HepG2 (cell line): ENCODE measurements around the gene USP43. TPM values are rescaled to one million over a fixed set of nuclear protein-coding genes. Genes with fewer than 3 reads are reported as not detected.

Source experiments
- ATAC-seq: fragments of 200-7000 bp; cut with Tn5 transposase; 3 replicates; pipeline ENCODE4 v1.9.1; 2020; ENCODE audit warnings: mild to moderate bottlenecking, moderate library complexity
- BruUV-seq: library from RNA; stranded (reverse); fragments of 400-500 nt; replicated peaks from 2 replicates; lab custom pipeline; 2021; lab: Mats Ljungman, UMichigan
- CTCF ChIA-PET: fragments of 300-600 bp; formaldehyde crosslinking; extraction: SDS; loops from one replicate; lab custom pipeline; 2021; ENCODE audit warnings: low total read pairs, inconsistent platforms, low intra/inter-chr PET ratio; lab: Yijun Ruan, JAX
- POLR2A ChIA-PET: fragments of 350-600 bp; sonication (Branson Sonifier 250); formaldehyde crosslinking; loops from one replicate; lab custom pipeline; 2020; ENCODE audit warnings: antibody characterized with exemption, inconsistent platforms; lab: Yijun Ruan, JAX
- DNase-seq: peaks from one replicate; pipeline ENCODE4 v3.0.0-alpha.2; 2015; ENCODE audit warnings: low spot score
- FAIRE-seq: peaks from 3 replicates; lab custom pipeline; 2011; peaks lifted over from hg19 to GRCh38; lab: Jason Lieb, UNC
- H2AFZ ChIP-seq: one replicate; pipeline ENCODE4 v1.6.1; 2011; ENCODE audit warnings: low read length, inconsistent platforms
- H3K27ac ChIP-seq: fragments of 300-600 bp; 3 replicates; pipeline ENCODE4 v1.8.0; 2011; ENCODE audit warnings: mixed run types, mild to moderate bottlenecking, mixed read lengths, low read length, inconsistent platforms; ENCODE audit not compliant: insufficient read depth; ENCODE audit errors: extremely low read length
- H3K27me3 ChIP-seq, 2 experiments: fragments of 200-600 bp in 1 of 2; 2 replicates in 1 of 2; 3 replicates in 1 of 2; pipeline versions ENCODE4 v1.6.0 to v1.8.0; 2011; ENCODE audit warnings: low read length in 2 of 2, mild to moderate bottlenecking in 2 of 2, moderate library complexity in 2 of 2, inconsistent platforms in 1 of 2; ENCODE audit not compliant: insufficient read depth in 2 of 2, control insufficient read depth in 1 of 2
- H3K36me3 ChIP-seq, 2 experiments: fragments of 200-600 bp in 1 of 2; replicated peaks in 1 of 2; 2 replicates in 1 of 2; 3 replicates in 1 of 2; pipeline versions ENCODE4 v1.5.1 to v1.8.0; 2011; ENCODE audit warnings: low read length in 2 of 2, inconsistent platforms in 1 of 2; ENCODE audit not compliant: insufficient read depth in 2 of 2, control insufficient read depth in 1 of 2
- H3K4me1 ChIP-seq: 2 replicates; pipeline ENCODE4 v1.5.1; 2012; ENCODE audit warnings: low read length, inconsistent platforms; ENCODE audit not compliant: insufficient read depth
- H3K4me2 ChIP-seq: 2 replicates; pipeline ENCODE4 v1.6.0; 2011; ENCODE audit warnings: low read depth, low read length, inconsistent platforms
- H3K4me3 ChIP-seq, 3 experiments: fragments of 200-600 bp in 1 of 3; sonication (generic), shearing (Covaris generic) in 1 of 3; replicated peaks in 1 of 3; 2 replicates each; pipeline ENCODE4 v1.5.1; 2011 to 2016; ENCODE audit warnings: low read length in 3 of 3, inconsistent platforms in 2 of 3, low read depth in 2 of 3, mild to moderate bottlenecking in 2 of 3, control low read depth in 1 of 3, mixed read lengths in 1 of 3; ENCODE audit not compliant: insufficient read depth in 1 of 3
- H3K79me2 ChIP-seq: one replicate; pipeline ENCODE4 v1.6.1; 2011; ENCODE audit warnings: low read length, inconsistent platforms; ENCODE audit not compliant: insufficient read depth
- H3K9ac ChIP-seq: 2 replicates; pipeline ENCODE4 v1.6.0; 2011; ENCODE audit warnings: mild to moderate bottlenecking, low read depth, low read length, inconsistent platforms; ENCODE audit not compliant: insufficient read depth
- H3K9me3 ChIP-seq: 2 replicates; pipeline ENCODE4 v1.5.1; 2012; ENCODE audit warnings: mild to moderate bottlenecking, low read length
- H4K20me1 ChIP-seq: 2 replicates; pipeline ENCODE4 v1.6.0; 2011; ENCODE audit warnings: inconsistent platforms, mild to moderate bottlenecking, low read length, moderate library complexity; ENCODE audit not compliant: insufficient read depth
- ELF4 ChIP-seq: sonication (generic); formaldehyde crosslinking; IDR thresholded peaks from 2 replicates; pipeline ENCODE4 v1.5.0; 2020; ENCODE audit warnings: missing genetic modification reagents, mild to moderate bottlenecking, moderate library complexity, borderline replicate concordance
- HNF1A ChIP-seq, 2 experiments: sonication (generic) in 1 of 2; formaldehyde crosslinking in 1 of 2; IDR thresholded peaks; 2 replicates each; pipeline versions ENCODE4 v1.4.0 to v1.6.1; 2016 to 2020; ENCODE audit warnings: borderline replicate concordance in 1 of 2, low read depth in 1 of 2, mild to moderate bottlenecking in 1 of 2, missing genetic modification reagents in 1 of 2
- LCORL ChIP-seq, 2 experiments: fragments of 450-650 bp in 1 of 2; sonication (generic) in 1 of 2; formaldehyde crosslinking in 1 of 2; IDR thresholded peaks; 2 replicates each; pipeline versions ENCODE4 v1.5.0 to v1.6.1; 2017 to 2020; ENCODE audit warnings: antibody characterized with exemption in 1 of 2, missing genetic modification reagents in 1 of 2
- NCOR1 ChIP-seq: fragments of 200-600 bp; sonication (generic); IDR thresholded peaks from 2 replicates; pipeline ENCODE4 v1.7.0; 2017; ENCODE audit warnings: antibody characterized with exemption, low read length, borderline replicate concordance
- PAWR ChIP-seq: sonication (generic); formaldehyde crosslinking; IDR thresholded peaks from 2 replicates; pipeline ENCODE4 v1.4.0; 2020; ENCODE audit warnings: missing genetic modification reagents, mild to moderate bottlenecking, borderline replicate concordance
- PHF5A ChIP-seq: IDR thresholded peaks from one replicate; pipeline ENCODE4 v1.6.1; 2018; ENCODE audit warnings: low read depth, missing genetic modification reagents; ENCODE audit not compliant: unreplicated experiment
- ZC3H13 ChIP-seq: sonication (generic); formaldehyde crosslinking; IDR thresholded peaks from 2 replicates; pipeline ENCODE4 v1.8.1; 2023; ENCODE audit warnings: mild to moderate bottlenecking, missing genetic modification reagents, moderate library complexity
- ZFAT ChIP-seq: sonication (generic); formaldehyde crosslinking; conservative IDR thresholded peaks from 2 replicates; pipeline ENCODE4 v1.8.1; 2023; ENCODE audit warnings: missing genetic modification reagents, inconsistent platforms
- ZNF460 ChIP-seq: sonication (generic); formaldehyde crosslinking; IDR thresholded peaks from 2 replicates; pipeline ENCODE4 v1.5.1; 2020; ENCODE audit warnings: missing genetic modification reagents, mild to moderate bottlenecking, borderline replicate concordance
- WGBS: methylation state at CpG from one replicate; pipeline ENCODE4 v1.1.6; 2017; ENCODE audit warnings: low lambda C conversion rate; 5-methylcytosine and 5-hydroxymethylcytosine counted together
- in situ Hi-C: cut with HindIII; loops from 2 replicates; pipeline ENCODE4 v1.10.0; 2017; ENCODE audit warnings: low pct_unique_long_range_greater_than_20kb; ENCODE audit not compliant: extremely low pct_ligation_motif_present
- intact Hi-C: fragments of 100-400 bp; cut with micrococcal nuclease; formaldehyde crosslinking; loops from one replicate; pipeline ENCODE4 v1.10.0; 2022; ENCODE audit not compliant: unreplicated experiment
- polyA plus RNA-seq, 8 experiments: library from polyadenylated mRNA; depleted of rRNA in 3 of 8; stranded (reverse) in 7 of 8; unstranded in 1 of 8; fragments of >200 nt; fragmentation: Illumina TruSeq in 4 of 8; extraction: Trizol in 4 of 8; gene quantifications; 2 replicates each; pipeline versions ENCODE4 v1.2.1 to v1.2.3, GENCODE V29; 2011 to 2016; ENCODE audit warnings: low read depth in 4 of 8, missing spikeins in 1 of 8, mixed read lengths in 1 of 8; ENCODE audit not compliant: insufficient read depth in 1 of 8
- total RNA-seq, 5 experiments: library from RNA; depleted of rRNA; stranded (reverse); fragments of >200 nt; fragmentation: Illumina TruSeq; extraction: Trizol; gene quantifications; 2 replicates each; pipeline ENCODE4 v1.2.3, GENCODE V29; 2016; ENCODE audit warnings: low read depth in 1 of 5
- TF ChIP-seq, protein P1 (sequence below): sonication (generic); formaldehyde crosslinking; IDR thresholded peaks from 2 replicates; pipeline ENCODE4 v1.8.1; 2023; ENCODE audit warnings: missing genetic modification reagents, inconsistent platforms, borderline replicate concordance

Gene USP43
- total and polyA plus RNA-seq, 2 of the 13 experiments (the other 11 are each of a cell fraction or from before 2014, with no cell fraction given), result 1.6 to 2.2 TPM

GRCh38 chr17:9677411-9677810 is 32.1 kb downstream of the USP43 start (continued):
- TF ChIP-seq ELF4, result no peak
- TF ChIP-seq ZNF460 (CRISPR knock-in tag), result no peak
- no peak for TF ChIP-seq ZFAT (CRISPR knock-in tag)
- TF ChIP-seq LCORL (IDR thresholded peaks at IDR 0.05), result no peak
- no peak for TF ChIP-seq LCORL (CRISPR knock-in tag; IDR thresholded peaks at IDR 0.05)
- TF ChIP-seq, protein P1, sequence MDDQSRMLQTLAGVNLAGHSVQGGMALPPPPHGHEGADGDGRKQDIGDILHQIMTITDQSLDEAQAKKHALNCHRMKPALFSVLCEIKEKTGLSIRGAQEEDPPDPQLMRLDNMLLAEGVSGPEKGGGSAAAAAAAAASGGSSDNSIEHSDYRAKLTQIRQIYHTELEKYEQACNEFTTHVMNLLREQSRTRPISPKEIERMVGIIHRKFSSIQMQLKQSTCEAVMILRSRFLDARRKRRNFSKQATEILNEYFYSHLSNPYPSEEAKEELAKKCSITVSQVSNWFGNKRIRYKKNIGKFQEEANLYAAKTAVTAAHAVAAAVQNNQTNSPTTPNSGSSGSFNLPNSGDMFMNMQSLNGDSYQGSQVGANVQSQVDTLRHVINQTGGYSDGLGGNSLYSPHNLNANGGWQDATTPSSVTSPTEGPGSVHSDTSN (CRISPR knock-in tag), result no peak

DNA sequence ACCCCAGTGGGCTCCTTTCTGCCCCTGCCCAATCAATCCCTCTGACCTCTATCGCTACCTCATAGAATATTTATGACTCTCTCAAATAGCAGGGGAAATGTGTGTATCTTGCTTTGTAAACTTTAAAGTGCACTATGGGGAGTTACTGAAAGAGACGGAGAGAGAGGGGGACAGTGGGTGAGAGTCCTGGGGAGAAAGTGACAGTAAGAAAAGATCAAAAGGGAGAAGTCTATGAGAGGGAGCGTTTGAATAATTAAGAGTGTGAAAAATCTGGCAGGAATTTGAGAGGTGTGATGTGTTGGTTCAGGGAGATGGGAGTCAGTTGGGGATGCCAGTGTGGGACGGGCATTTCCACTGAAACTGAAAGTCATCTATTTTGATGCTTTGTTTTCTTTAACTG is 32.6 kb downstream of the USP43 start:
- H3K9ac ChIP-seq, result no peak overlapping the region
- no peaks in the 10 kb centered on the region for H3K36me3 ChIP-seq
- no peaks in the 10 kb centered on the region for H3K79me2 ChIP-seq
- FAIRE-seq (no peak), DNase-seq (no peak), ATAC-seq (no peak)
- in situ Hi-C loops, result no loop called here
- intact Hi-C loops, result no loop called here
- BruUV-seq, result no TSS peak
- H3K4me1 ChIP-seq, result no peaks in the 10 kb centered on the region
- ChIA-PET POLR2A (no interaction called here), CTCF (no interaction called here)
- TF ChIP-seq NCOR1 (no peak), PAWR (CRISPR knock-in tag) (no peak), ZC3H13 (no peak), PHF5A (CRISPR knock-in tag) (no peak), HNF1A (IDR thresholded peaks at IDR 0.05; ENCODE audit: low read depth) (no peak), HNF1A (CRISPR knock-in tag; IDR thresholded peaks at IDR 0.05; ENCODE audit: borderline replicate concordance) (no peak)
- H3K27ac ChIP-seq, result no peak overlapping the region
- no peak overlapping the region for H3K4me2 ChIP-seq
- H3K27me3 ChIP-seq, result no peaks in the 10 kb centered on the region
- WGBS, result 70% methylated on average over 4 of the region's 4 CpGs
- H4K20me1 ChIP-seq, result no peaks in the 10 kb centered on the region
- H3K4me3 ChIP-seq, result no peak overlapping the region
- H3K9me3 ChIP-seq, result peaks cover 18% of the 10 kb centered on the region
- no peak overlapping the region for H2AFZ ChIP-seq
